ENCODE results near the gene TNFSF4. TPM values are rescaled to one million over a fixed set of nuclear protein-coding genes. Genes with fewer than 3 reads are reported as not detected.

The TNFSF4 gene
- total and polyA plus RNA-seq, 2 of the 4 experiments (the other 2 are of a cell fraction), result 13.4 to 19.7 TPM

- H3K18ac ChIP-seq (ENCODE audit: low read depth, low read length), result no peak overlapping the region
- H4K20me1 ChIP-seq (ENCODE audit: insufficient read depth, low read length), result no peaks in the 10 kb centered on the region
- no peak overlapping the region for H3K4me3 ChIP-seq (ENCODE audit: insufficient read depth, low read depth, low read length)
- DNase-seq, result no peak
- BruUV-seq (replicated peaks), result no TSS peak
- H3K14ac ChIP-seq (replicated peaks; ENCODE audit: low read depth, low read length), result no peak overlapping the region
- ChIA-PET POLR2A (ENCODE audit: unreplicated experiment) (no interaction called here), CTCF (no interaction called here)
- in situ Hi-C loops (cut with MboI; ENCODE audit: low sequenced_read_pairs), result no loop called here
- H2BK20ac ChIP-seq (ENCODE audit: low read depth, low read length), result no peak overlapping the region
- TF ChIP-seq MAFK (IDR thresholded peaks at IDR 0.05; ENCODE audit: low read depth, low read length) (no peak), CHD1 (IDR thresholded peaks at IDR 0.05; ENCODE audit: low read depth, low read length) (no peak), RAD21 (IDR thresholded peaks at IDR 0.05; ENCODE audit: low read length) (no peak), FOS (IDR thresholded peaks at IDR 0.05; ENCODE audit: low read depth, low read length) (no peak), MXI1 (IDR thresholded peaks at IDR 0.05; ENCODE audit: borderline replicate concordance, low read depth, low read length) (no peak), RFX5 (IDR thresholded peaks at IDR 0.05; ENCODE audit: low read depth, low read length) (no peak)
- H2BK15ac ChIP-seq (ENCODE audit: low read depth, low read length), result no peak overlapping the region
- H3K9ac ChIP-seq (ENCODE audit: low read depth, low read length), result no peak overlapping the region
- H3K36me3 ChIP-seq (ENCODE audit: control insufficient read depth, insufficient read depth, low read length), result peaks cover 2% of the 10 kb centered on the region; the same call in 1 of the 2 replicates
- no peaks in the 10 kb centered on the region for H3K9me1 ChIP-seq (ENCODE audit: insufficient read depth, low read length)
- H3K79me1 ChIP-seq (ENCODE audit: low read depth in 1 of 2, low read length in 2 of 2), result no peaks in the 10 kb centered on the region; a peak in 1 of 4 replicates
- H3K56ac ChIP-seq (ENCODE audit: extremely low read depth, insufficient read depth, low read length), result no peak overlapping the region
- no peak overlapping the region for H4K8ac ChIP-seq (ENCODE audit: low read depth in 2 of 2, low read length in 2 of 2)
- no CpG with 5 or more reads among the region's 4 CpGs for WGBS, 2 experiments (ENCODE audit: extremely low coverage in 2 of 2, insufficient read length in 1 of 2)
- no peak for ATAC-seq (ENCODE audit: low read depth)
- no peak overlapping the region for H2BK120ac ChIP-seq (ENCODE audit: low read depth, low read length)
- H2AFZ ChIP-seq (replicated peaks; ENCODE audit: low read length, poor library complexity), result no peak overlapping the region
- peaks cover 2% of the 10 kb centered on the region; the same call in 1 of the 2 replicates for H3K9me3 ChIP-seq (ENCODE audit: control insufficient read depth, insufficient read depth, low read length)
- H3K4me1 ChIP-seq (ENCODE audit: control insufficient read depth, insufficient read depth, low read length), result no peaks in the 10 kb centered on the region
- no peak overlapping the region for H2BK5ac ChIP-seq (ENCODE audit: low read depth, low read length, poor library complexity, severe bottlenecking)
- no peak overlapping the region for H3K23ac ChIP-seq (ENCODE audit: low read depth, low read length)
- no peak overlapping the region for H2AK5ac ChIP-seq (ENCODE audit: low read depth, low read length)
- H2AK9ac ChIP-seq (replicated peaks; ENCODE audit: low read depth, low read length, poor library complexity), result no peak overlapping the region
- no peak overlapping the region for H3K4ac ChIP-seq (ENCODE audit: low read depth, low read length)
- H4K5ac ChIP-seq (ENCODE audit: low read depth, low read length), result no peak overlapping the region
- no peak overlapping the region for H3K27ac ChIP-seq (ENCODE audit: insufficient read depth, low read length)
- dilution Hi-C loops (cut with HindIII; ENCODE audit: low sequenced_read_pairs, unreplicated experiment), result no loop called here
- no peaks in the 10 kb centered on the region for H3K27me3 ChIP-seq (ENCODE audit: control insufficient read depth, insufficient read depth, low read length)
- no peak overlapping the region for H3K4me2 ChIP-seq (ENCODE audit: low read depth, low read length)
- H4K91ac ChIP-seq (ENCODE audit: insufficient read depth, low read depth, low read length), result no peak overlapping the region
- intact Hi-C loops (cut with micrococcal nuclease), result no loop called here
Measured at GRCh38 chr1:173181791-173182190, 25.3 kb downstream of the TNFSF4 start.
